DMS153 treated with DMSO at 0.1 percent for 48 hours (cell line): Measurements from ENCODE around the gene CFHR3.
"Not testable (repeated sequence)": the region's sequence is repeated elsewhere in the genome, so short reads cannot be mapped to it uniquely, and the experiment has no call there.

Source experiments
- DNase-seq: peaks from one replicate; lab custom pipeline; 2025; ENCODE audit not compliant: unreplicated experiment; lab: John Stamatoyannopoulos, UW

The CFHR3 gene

DNA sequence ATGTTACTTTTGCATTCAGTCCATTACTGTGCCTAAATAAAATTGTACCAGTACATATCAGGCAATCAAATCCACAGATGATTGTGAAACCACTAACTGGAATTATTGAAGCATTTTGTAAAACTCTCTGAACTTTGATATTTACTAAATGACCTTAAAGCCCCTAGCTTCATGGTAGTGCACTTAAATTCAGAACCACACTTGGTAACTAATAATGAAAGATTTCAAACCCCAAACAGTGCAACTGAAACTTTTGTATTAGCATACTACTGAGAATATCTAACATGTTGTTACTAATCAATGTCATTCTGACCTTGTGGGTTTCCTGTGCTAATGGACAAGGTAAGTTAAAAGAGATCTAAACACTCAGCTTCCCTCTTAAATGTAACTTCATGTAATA, at the start of gene CFHR3:
Gene CFHR3 (plus strand): TSS at position 238 of the 400 bp plus-strand sequence. CDS start 47 bp downstream, at position 285.
- no peak for DNase-seq

DNA sequence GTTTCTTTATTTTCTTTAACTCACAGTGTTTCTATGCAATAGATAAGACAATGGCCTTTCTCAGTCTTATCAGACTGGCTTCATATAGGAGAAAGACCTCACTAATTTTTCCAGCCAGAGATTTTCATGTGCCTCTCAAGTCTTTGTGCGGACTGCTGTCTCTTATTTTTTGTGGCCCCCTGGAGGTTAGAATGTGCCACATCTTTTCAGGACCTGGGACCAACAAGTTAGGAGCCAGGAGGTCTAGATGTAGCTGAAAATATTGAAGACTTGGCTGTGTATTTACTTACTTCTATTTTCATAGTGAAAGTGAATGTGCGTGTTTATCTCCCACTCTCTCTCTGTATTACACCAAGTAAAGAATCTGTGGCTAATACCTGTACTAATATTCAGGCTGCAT, 42.1 kb upstream of the CFHR3 start:
- DNase-seq: no peak

DNA sequence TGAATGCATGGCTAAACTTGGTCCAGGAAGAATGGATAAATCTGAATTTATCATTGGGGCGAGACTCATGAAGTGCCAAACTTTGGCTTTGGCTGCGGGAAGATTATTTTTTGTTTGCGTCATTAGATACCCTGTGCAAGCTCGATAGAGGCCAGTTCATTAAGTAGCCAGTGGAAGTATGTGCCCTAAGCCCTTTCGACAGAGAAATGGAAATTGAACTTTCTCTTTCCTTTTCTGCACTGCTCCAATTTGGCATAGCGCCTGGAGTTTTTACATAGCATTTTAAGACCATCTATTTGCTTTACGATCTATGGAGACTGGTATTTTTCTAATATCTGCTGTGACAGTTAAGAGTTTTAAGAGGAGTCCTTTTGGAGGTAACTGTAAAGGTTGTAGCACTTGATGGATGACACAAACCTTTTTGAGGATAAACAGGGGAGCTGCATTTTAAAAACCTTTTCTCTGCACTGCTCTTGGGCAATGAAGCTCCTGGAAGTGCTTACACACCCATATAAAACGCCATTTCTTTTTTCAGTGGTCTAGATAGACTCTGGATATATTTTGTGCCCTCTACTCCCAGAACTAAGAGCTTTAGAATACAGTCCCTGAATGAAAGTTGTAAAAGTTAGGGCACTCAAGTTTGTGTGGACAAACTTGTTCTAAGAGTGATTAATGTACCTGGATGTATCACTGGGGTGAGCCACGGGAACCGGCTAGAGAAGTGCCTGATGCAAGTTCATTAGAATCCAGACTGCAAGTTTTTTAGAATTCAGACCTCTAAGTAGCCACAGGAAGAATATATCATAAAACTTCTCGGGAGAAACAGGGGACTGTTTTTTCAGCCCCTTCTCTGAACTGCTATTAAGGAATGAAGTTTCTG, 41.3 kb upstream of the CFHR3 start:
- no peak for DNase-seq

- no peak for DNase-seq
These were observed 40.6 kb upstream of the CFHR3 start for GRCh38 chr1:196734006-196734405.

DNA sequence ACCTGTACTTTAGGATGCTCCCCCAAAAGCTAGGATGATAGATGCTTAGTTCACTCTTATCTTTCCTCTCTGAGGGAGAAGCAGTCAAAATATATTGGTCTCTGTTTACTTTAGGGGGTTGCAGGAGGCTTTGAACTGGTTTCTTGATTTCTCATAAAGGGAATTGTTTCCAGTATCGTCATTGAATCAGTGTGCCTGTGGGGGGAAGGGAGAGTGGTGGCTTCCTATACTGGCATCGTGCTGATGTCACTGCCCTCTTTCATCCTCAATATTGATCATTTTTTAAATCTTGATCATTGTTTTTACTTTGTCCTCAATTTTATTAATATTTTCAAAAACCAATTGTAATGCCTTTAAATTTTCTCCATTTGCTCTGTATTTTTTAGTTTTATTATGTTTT, 40.2 kb upstream of the CFHR3 start:
- no peak for DNase-seq

DNA sequence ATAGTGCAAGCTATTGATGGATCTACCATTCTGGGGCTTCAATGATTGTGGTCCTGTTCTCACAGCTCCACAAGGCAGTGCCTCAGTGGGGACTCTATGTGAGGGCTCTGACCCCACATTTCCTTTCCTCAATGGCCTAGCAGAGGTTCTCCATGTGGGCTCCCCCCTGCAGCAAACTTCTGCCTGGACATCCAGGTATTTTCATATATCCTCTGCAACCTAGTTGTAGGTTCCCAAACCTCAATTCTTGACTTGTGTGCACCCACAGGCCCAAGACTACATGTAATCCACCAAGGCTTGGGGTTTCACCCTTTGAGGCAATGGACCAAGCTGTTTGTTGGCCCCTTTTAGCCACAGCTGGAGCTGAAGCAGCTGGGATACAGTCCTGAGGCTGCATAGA, 35.9 kb upstream of the CFHR3 start:
- no peak for DNase-seq

DNA sequence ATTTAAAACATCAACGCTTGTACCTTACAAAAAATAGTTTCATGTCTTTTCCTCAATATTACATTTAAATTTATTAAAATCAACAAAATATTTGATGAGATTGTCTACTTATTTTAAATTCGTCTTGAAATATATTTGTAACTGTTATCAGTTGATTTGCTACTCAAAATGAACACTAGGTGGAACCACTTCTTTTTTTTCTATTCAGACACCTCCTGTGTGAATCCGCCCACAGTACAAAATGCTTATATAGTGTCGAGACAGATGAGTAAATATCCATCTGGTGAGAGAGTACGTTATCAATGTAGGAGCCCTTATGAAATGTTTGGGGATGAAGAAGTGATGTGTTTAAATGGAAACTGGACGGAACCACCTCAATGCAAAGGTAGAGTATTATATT, 31.4 kb upstream of the CFHR3 start:
- DNase-seq: peak; percentile 85

DNA sequence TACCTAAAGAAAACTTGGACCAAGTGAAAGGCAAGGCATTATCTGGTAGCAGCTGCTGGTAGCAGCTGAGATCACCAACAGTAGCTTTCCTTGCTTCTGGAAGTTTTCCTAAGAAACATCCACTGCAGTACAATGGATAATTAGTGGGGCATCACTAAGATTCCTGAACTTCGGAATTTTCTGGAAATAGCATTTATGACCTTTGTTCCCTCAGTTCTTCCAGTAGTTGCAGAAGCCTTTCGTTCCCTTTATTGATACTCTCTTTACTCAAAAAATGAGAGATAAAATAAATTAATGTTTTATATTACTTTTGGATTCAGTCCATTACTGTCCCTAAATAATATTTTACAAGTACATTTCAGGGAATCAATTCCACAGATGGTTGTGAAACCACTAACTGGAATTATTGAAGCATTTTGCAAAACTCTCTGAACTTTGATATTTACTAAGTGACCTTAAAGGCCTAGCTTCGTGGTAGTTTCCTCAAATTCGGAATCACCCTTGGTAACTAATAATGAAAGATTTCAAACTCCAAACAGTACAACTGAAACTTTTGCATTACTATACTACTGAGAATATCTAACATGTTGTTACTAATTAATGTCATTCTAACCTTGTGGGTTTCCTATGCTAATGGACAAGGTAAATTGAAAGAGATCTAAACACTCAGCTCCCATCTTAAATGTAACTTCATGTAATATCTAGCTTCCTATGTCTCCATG, 9.5 kb upstream of the CFHR3 start:
- DNase-seq: not testable (repeated sequence)

- not testable (repeated sequence) for DNase-seq
These were observed 4.8 kb upstream of the CFHR3 start for GRCh38 chr1:196769823-196770222.

DNA sequence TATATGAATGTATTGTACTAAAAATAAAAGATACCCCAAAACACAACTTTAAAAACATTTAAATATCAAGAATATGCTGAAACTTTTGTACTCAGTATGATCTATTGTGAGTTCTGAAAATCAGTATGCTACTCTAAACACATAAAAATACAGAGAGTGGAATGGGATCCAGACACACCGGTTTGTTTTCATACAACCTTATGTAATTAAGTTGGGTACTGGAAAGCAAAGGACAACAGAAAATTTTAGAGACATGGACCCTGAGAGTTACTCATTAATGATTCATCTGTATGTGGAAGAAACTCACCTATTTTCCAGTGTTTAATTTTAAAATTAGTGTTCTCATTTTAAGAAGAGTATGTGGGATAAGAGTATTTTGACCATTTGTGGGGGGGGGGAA, 927 bp upstream of the CFHR3 start:
- no peak for DNase-seq

- DNase-seq: no peak
These were observed 465 bp upstream of the CFHR3 start for GRCh38 chr1:196774175-196774574.

- no peak for DNase-seq
These were observed 3.0 kb downstream of the CFHR3 start for GRCh38 chr1:196777603-196778002.

DNA sequence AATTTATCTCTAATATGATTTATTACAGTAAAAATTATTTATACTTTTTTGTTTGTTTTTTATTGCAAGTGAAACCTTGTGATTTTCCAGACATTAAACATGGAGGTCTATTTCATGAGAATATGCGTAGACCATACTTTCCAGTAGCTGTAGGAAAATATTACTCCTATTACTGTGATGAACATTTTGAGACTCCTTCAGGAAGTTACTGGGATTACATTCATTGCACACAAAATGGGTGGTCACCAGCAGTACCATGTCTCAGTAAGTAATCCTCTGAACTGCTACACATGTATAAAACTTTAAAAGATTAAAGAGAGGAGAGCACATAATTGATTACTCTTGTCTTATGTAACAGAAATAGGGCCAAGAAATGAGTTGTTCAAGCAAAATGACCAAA, 4.5 kb downstream of the CFHR3 start:
- no peak for DNase-seq

GRCh38 chr1:196791252-196791651, 16.6 kb downstream of the CFHR3 start:
- DNase-seq: not testable (repeated sequence)

DNA sequence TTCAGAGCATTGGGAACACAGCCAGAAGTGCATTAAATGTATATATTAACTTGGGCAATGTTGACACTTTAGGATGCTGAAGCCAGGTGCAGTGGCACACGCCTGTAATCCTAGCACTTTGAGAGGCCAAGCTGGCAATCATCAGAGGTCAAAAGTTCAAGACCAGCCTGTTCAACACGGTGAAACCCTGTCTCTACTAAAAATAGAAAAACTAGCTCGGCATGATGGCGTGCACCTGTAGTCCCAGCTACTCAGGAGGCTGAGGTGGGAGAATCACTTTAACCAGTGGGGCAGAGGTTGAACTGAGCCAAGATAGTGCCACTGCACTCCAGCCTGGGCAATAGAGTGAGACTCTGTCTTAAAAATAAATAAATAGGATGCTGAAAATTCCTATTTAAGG, 19.5 kb downstream of the CFHR3 start:
- DNase-seq: not testable (repeated sequence)

GRCh38 chr1:196797891-196798290, 23.3 kb downstream of the CFHR3 start:
- no peak for DNase-seq

GRCh38 chr1:196801920-196802319, 27.3 kb downstream of the CFHR3 start:
- not testable (repeated sequence) for DNase-seq

GRCh38 chr1:196808529-196809235, 34.0 kb downstream of the CFHR3 start:
- no peak for DNase-seq

GRCh38 chr1:196817442-196817841, 42.8 kb downstream of the CFHR3 start:
- peak; percentile 31 for DNase-seq

DNA sequence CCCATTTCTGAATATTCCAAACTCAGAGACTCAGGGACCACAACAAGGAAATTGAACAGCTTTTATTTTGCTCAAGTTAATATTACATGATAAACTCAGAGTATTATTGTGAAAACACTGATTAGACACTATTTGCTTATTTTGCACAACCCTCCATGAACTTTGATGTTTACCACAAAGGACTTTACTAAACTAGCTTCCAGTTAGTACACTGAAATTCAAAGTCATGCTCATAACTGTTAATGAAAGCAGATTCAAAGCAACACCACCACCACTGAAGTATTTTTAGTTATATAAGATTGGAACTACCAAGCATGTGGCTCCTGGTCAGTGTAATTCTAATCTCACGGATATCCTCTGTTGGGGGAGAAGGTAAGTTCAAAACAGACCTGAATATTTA, 44.9 kb downstream of the CFHR3 start, which contains the start of gene CFHR1:
Gene CFHR1 (plus strand): TSS at position 201 of the 400 bp plus-strand sequence. CDS start 114 bp downstream, at position 315.
- DNase-seq: not testable (repeated sequence)

GRCh38 chr1:196827860-196828259, 53.2 kb downstream of the CFHR3 start:
- DNase-seq: peak; percentile 12
